GM04504 (cell line): ENCODE measurements around the gene CFHR2.
"Not testable (repeated sequence)": the region's sequence is repeated elsewhere in the genome, so short reads cannot be mapped to it uniquely, and the experiment has no call there.

Experiments
- DNase-seq: peaks from one replicate; pipeline ENCODE4 v3.0.0-alpha.2; 2012; ENCODE audit warnings: low read depth

The CFHR2 gene

DNA sequence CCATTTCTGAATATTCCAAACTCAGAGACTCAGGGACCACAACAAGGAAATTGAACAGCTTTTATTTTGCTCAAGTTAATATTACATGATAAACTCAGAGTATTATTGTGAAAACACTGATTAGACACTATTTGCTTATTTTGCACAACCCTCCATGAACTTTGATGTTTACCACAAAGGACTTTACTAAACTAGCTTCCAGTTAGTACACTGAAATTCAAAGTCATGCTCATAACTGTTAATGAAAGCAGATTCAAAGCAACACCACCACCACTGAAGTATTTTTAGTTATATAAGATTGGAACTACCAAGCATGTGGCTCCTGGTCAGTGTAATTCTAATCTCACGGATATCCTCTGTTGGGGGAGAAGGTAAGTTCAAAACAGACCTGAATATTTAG is at the start of gene CFHR2:
Gene CFHR2, plus strand, starts transcription at position 171 of the 400 bp plus-strand sequence. Its CDS starts 143 bp downstream, at position 314.
- DNase-seq, result not testable (repeated sequence)

DNA sequence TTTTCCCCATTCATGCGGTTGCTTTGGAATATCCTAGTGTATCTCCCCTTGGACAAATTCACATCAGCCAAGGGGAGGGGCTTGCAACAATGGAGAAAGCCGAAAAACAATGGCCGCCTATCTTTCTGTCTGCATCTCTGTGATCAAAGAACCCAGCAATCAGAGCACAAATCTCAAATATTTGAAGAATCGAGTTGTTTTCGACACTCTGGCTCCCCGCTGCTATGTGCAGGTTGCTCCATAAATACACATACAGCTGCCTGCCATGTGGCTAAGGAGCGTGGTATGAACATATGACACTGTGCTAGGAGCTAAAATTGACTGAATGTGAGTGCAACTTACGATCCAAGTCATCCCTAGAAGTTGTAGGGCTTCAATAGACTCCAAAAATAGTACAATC is 47.2 kb upstream of the CFHR2 start:
- DNase-seq, result no peak

- DNase-seq, result no peak
Observed at GRCh38 chr1:196897158-196897828, 46.2 kb upstream of the CFHR2 start.

GRCh38 chr1:196902344-196902743 is 41.2 kb upstream of the CFHR2 start:
- DNase-seq, result no peak

DNA sequence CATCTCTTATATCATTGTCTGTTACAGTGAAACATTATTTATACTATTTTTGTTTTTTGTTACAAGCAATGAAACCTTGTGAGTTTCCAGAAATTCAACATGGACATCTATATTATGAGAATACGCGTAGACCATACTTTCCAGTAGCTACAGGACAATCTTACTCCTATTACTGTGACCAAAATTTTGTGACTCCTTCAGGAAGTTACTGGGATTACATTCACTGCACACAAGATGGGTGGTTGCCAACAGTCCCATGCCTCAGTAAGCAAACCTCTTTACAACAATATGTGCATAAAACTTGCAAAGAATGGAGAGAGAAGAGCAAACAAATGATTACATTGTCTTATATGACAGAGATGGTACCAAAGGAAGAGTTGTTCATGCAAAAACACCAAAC is 33.3 kb upstream of the CFHR2 start:
- DNase-seq, result no peak

DNA sequence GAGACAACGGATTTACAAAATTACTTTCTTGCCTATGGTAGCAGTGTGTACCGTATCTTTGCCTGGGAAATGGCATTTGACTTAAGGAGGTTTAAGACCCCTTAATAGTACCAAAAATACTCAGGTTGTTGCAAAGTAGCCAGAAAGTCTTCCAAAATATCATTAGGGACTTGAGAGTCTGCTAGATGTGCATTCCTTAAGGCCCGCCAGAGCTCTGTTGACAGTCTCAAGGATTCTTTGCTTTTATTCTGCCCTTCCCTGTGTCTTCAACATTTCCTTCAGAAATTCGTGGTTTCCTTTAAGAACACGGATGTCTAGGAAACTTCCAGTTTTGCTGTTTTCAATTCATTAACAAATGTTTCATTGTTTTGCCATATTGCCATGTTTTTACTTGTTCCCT is 31.3 kb upstream of the CFHR2 start:
- DNase-seq, result not testable (repeated sequence)

- not testable (repeated sequence) for DNase-seq
Observed at GRCh38 chr1:196926839-196927238, 16.7 kb upstream of the CFHR2 start.

DNA sequence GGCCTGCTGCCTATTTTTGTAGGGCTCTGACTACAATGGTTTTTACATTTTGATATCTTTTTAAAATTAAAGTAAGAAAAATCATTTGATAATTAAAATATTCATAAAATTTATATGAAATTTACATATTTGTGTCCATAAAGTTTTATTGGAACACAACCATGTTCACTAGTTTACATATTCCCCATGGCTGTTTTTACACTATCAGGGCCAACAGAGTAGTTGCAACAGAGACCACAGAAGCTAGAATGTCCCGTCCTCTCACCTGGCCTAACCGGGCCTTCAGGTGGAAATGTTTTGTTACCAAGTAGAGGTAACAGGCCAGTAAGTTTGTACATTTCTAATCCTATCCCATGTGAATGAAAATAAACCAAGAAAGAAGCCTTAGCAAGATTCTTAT is 10.7 kb upstream of the CFHR2 start:
- DNase-seq, result not testable (repeated sequence)

GRCh38 chr1:196933531-196934189 is 9.9 kb upstream of the CFHR2 start:
- no peak for DNase-seq

- DNase-seq, result not testable (repeated sequence)
Observed at GRCh38 chr1:196941474-196941873, 2.1 kb upstream of the CFHR2 start.

DNA sequence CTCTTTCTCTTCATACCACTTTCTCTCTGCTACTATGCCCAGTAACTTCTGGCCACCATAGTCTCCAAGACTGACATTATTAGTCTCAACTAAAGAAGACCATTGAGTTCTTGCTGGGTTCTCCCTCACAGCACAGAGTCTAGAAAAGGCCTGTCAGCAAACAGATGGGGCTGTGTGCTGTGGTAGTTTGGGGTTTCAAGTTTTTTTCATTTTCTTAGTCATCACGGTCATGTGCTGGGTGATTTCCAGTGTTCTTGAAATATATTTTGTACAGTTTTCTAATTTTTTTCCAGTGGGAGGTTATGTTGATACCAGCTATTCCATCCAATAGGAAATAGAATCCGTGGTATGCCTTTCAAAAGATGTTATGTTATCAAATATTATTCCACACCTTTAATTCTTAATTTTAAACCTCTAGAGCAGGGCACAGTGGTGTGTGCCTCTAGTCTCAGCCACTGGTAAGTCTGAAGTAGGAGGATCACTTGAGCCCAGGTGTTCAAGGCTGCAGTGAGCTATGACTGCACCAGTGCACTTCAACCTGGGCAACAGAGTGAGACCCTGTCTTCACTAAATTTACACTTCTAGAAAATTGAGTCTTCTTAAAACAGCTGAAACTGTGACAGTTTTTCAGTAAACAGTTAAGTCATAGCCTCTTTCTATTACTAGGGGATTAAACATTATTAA is 8.3 kb downstream of the CFHR2 start:
- DNase-seq, result no peak

DNA sequence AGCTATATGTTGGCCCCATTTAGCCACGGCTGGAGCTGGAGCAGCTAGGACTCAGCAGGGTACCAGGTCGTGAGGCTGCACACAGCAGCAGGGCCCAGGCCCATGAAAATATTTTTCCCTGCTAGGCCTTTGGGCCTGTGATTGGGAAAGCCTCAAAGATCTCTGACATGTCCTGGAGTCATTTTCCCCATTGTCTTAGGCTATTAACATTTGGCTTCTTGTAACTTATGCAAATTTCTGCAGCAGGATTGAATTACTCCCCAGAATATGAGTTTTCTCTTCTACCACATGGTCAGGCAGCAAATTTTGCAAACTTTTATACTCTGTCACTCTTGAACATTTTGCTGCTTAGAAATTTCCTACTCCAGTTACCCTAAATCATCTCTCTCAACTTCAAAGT is 11.2 kb downstream of the CFHR2 start:
- DNase-seq, result no peak

DNA sequence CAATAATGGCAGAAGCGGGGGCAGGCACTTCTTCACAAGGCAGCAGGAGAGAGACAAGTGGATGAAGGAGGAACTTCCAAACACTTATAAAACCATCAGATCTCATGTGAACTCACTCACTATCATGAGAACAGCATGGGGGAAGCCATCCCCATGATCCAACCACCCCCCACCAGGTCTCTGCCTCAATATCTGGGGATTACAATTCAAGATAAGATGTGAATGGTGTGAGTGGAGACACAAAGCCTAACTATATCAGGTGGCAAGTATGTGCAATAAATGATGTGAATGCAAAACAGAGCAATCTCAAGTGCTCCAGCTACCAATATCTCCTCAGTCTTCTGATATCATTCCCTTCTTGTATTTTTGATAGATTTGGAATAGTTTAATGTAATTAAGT is 12.4 kb downstream of the CFHR2 start:
- no peak for DNase-seq

GRCh38 chr1:196960854-196961253 is 17.3 kb downstream of the CFHR2 start:
- no peak for DNase-seq

- DNase-seq, result no peak
Observed at GRCh38 chr1:196970182-196970581, 26.6 kb downstream of the CFHR2 start.

- DNase-seq, result no peak
Observed at GRCh38 chr1:196976278-196976677, 32.7 kb downstream of the CFHR2 start.

DNA sequence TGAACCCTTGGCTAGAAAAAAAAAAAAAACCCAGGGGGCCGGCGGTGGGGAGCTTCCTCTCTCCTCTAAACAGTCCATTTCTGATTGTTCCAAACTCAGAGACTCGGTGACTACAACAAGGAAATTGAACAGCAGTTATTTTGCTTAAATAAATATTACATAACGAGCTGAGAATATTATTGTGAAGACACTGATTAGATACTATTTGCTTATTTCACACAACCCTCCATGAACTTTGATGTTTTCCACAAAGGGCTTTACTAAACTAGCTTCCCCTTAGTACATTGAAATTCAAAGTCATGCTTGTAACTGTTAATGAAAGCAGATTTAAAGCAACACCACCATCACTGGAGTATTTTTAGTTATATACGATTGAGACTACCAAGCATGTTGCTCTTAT is 33.7 kb downstream of the CFHR2 start, which contains the start of gene CFHR5:
Gene CFHR5, plus strand, starts transcription at position 279 of the 400 bp plus-strand sequence. Its CDS starts 109 bp downstream, at position 388.
- no peak for DNase-seq

- DNase-seq, result no peak
Observed at GRCh38 chr1:196980859-196981258, 37.3 kb downstream of the CFHR2 start.

GRCh38 chr1:196982247-196982646 is 38.7 kb downstream of the CFHR2 start:
- not testable (repeated sequence) for DNase-seq

DNA sequence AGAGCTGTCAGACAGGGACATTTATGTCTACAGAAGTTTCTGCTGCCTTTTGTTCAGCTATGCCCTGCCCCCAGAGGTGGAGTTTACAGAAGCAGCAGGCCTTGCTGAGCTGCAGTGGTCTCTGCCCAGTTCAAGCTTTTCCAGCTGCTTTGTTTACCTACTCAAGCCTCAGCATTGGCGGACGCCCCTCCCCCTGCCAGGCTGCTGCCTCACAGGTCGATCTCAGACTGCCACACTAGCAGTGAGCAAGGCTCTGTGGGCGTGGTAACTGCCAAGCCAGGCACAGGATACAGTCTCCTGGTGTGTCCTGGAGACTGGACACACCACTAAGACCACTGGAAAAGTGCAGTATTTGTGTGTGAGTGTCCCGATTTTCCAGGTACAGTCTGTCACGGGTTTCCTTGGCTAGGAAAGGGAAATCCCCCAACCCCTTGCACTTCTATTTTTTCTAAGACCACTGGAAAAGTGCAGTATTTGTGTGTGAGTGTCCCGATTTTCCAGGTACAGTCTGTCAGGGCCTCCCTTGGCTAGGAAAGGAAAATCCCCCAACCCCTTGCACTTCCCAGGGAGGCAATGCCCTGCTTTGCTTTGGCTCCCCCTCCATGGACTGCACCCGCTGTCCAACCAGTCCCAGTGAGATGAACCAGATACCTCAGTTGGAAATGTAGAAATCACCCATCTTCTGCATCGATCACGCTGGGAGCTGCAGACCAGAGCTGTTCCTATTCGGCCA is 48.5 kb downstream of the CFHR2 start:
- DNase-seq, result not testable (repeated sequence)

- no peak for DNase-seq
Observed at GRCh38 chr1:196993916-196994315, 50.4 kb downstream of the CFHR2 start.

DNA sequence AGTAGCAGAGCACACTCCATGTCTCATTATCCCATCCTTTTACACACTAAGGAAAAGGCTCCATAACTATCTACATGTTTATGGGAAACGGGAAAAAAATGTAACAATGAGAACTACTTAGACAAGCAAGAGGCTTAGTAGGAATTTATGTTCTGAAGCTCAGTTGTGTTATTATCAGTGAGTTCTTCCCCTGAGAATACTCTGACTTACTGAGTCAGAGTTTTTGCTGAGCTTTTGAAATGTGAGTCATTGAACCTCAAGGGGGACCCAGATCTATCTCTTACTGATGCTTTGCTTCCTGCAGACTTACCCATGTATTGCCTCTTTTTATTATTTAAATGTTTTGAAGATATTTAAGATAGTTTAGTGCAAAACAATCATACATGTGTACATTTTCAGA is 53.9 kb downstream of the CFHR2 start:
- DNase-seq, result peak; percentile 38
